Neuronal stem cell (in vitro differentiated cells): ENCODE measurements around the gene METAP1. TPM values are rescaled to one million over a fixed set of nuclear protein-coding genes. Genes with fewer than 3 reads are reported as not detected.

Experiments used
- DNase-seq: peaks from one replicate; pipeline ENCODE4 v3.0.0-alpha.2; 2013; ENCODE audit warnings: low spot score
- H2AFZ ChIP-seq: one replicate; pipeline ENCODE4 v1.6.1; 2013; ENCODE audit warnings: mild to moderate bottlenecking, low read length, inconsistent platforms
- H2AK5ac ChIP-seq: 2 replicates; pipeline ENCODE4 v1.6.1; 2013; ENCODE audit warnings: low read depth, mild to moderate bottlenecking, inconsistent platforms, low read length, moderate library complexity, mixed read lengths
- H2BK120ac ChIP-seq: 2 replicates; pipeline ENCODE4 v1.6.1; 2013; ENCODE audit warnings: low read depth, mild to moderate bottlenecking, inconsistent platforms, low read length, moderate library complexity, mixed read lengths
- H2BK12ac ChIP-seq: one replicate; pipeline ENCODE4 v1.6.1; 2013; ENCODE audit warnings: low read length, inconsistent platforms
- H2BK15ac ChIP-seq: 2 replicates; pipeline ENCODE4 v1.6.1; 2013; ENCODE audit warnings: mild to moderate bottlenecking, low read length, inconsistent platforms, mixed read lengths
- H2BK5ac ChIP-seq: one replicate; pipeline ENCODE4 v1.6.1; 2013; ENCODE audit warnings: inconsistent platforms, mild to moderate bottlenecking, low read length, moderate library complexity
- H3K14ac ChIP-seq: one replicate; pipeline ENCODE4 v1.6.1; 2013; ENCODE audit warnings: low read length, inconsistent platforms
- H3K18ac ChIP-seq: 2 replicates; pipeline ENCODE4 v1.6.1; 2013; ENCODE audit warnings: low read length, inconsistent platforms
- H3K23ac ChIP-seq: 2 replicates; pipeline ENCODE4 v1.6.1; 2013; ENCODE audit warnings: low read depth, mild to moderate bottlenecking, mixed read lengths, low read length, inconsistent platforms; ENCODE audit not compliant: poor library complexity
- H3K27ac ChIP-seq: replicated peaks from 3 replicates; pipeline ENCODE4 v1.5.1; 2013; ENCODE audit warnings: low read length, inconsistent platforms
- H3K27me3 ChIP-seq, 3 experiments: 2 replicates each; pipeline ENCODE4 v1.6.1; 2013; ENCODE audit warnings: low read length in 3 of 3, mild to moderate bottlenecking in 2 of 3, inconsistent platforms in 1 of 3, low read depth in 1 of 3, mixed read lengths in 1 of 3, moderate library complexity in 1 of 3; ENCODE audit not compliant: control insufficient read depth in 3 of 3, insufficient read depth in 3 of 3
- H3K36me3 ChIP-seq, 2 donors: replicated peaks in 1 of 2; 2 replicates each; pipeline ENCODE4 v1.6.1; 2013; ENCODE audit warnings: low read length in 2 of 2; ENCODE audit not compliant: control insufficient read depth in 2 of 2, insufficient read depth in 2 of 2
- H3K4ac ChIP-seq: 2 replicates; pipeline ENCODE4 v1.6.1; 2013; ENCODE audit warnings: inconsistent platforms, mild to moderate bottlenecking, low read length, moderate library complexity
- H3K4me1 ChIP-seq, 2 donors: 1 replicate in 1 of 2; 2 replicates in 1 of 2; pipeline ENCODE4 v1.6.1; 2013; ENCODE audit warnings: low read length in 2 of 2, low read depth in 1 of 2; ENCODE audit not compliant: control insufficient read depth in 2 of 2, insufficient read depth in 1 of 2
- H3K4me2 ChIP-seq: one replicate; pipeline ENCODE4 v1.6.1; 2013; ENCODE audit warnings: mild to moderate bottlenecking, low read length, inconsistent platforms; ENCODE audit not compliant: insufficient read depth, poor library complexity, severe bottlenecking
- H3K4me3 ChIP-seq, 2 donors: 2 replicates each; pipeline ENCODE4 v1.5.1; 2013; ENCODE audit warnings: low read length in 2 of 2, mild to moderate bottlenecking in 2 of 2, inconsistent platforms in 1 of 2, moderate library complexity in 1 of 2
- H3K79me1 ChIP-seq: one replicate; pipeline ENCODE4 v1.6.1; 2013; ENCODE audit warnings: low read depth, mild to moderate bottlenecking, inconsistent platforms, low read length, moderate library complexity
- H3K9ac ChIP-seq: one replicate; pipeline ENCODE4 v1.6.1; 2013; ENCODE audit warnings: mild to moderate bottlenecking, low read depth, low read length, inconsistent platforms; ENCODE audit not compliant: poor library complexity
- H3K9me3 ChIP-seq, 2 donors: replicated peaks in 1 of 2; 2 replicates each; pipeline versions ENCODE3 to v1.6.1; 2013; ENCODE audit warnings: low read length in 2 of 2, mild to moderate bottlenecking in 2 of 2, inconsistent platforms in 1 of 2, low read depth in 1 of 2, mixed read lengths in 1 of 2, moderate library complexity in 1 of 2; ENCODE audit not compliant: control insufficient read depth in 2 of 2, insufficient read depth in 1 of 2
- H4K8ac ChIP-seq: one replicate; pipeline ENCODE4 v1.6.1; 2013; ENCODE audit warnings: low read depth, mild to moderate bottlenecking, inconsistent platforms, low read length, moderate library complexity
- H4K91ac ChIP-seq: one replicate; pipeline ENCODE4 v1.6.1; 2013; ENCODE audit warnings: low read length, low read depth, mild to moderate bottlenecking, inconsistent platforms; ENCODE audit not compliant: poor library complexity
- WGBS, 2 donors: extraction: QIAGEN DNeasy Blood & Tissue Kit; methylation state at CpG; one replicate each; pipeline ENCODE4 v1.1.7; 2013; ENCODE audit warnings: missing lambda C conversion rate in 2 of 2, mixed read lengths in 1 of 2; ENCODE audit not compliant: insufficient read length in 2 of 2, insufficient replicate concordance in 1 of 2; ENCODE audit errors: extremely low coverage in 2 of 2; 5-methylcytosine and 5-hydroxymethylcytosine counted together
- polyA plus RNA-seq, 2 experiments: library from polyadenylated mRNA; stranded (reverse); fragments of 200-250 nt; gene quantifications; one replicate each; pipeline ENCODE4 v1.2.3, GENCODE V29; 2013

The METAP1 gene
- 39.0 TPM for polyA plus RNA-seq (2013, experiment 1 of 2)
- 38.7 TPM for polyA plus RNA-seq (2013, experiment 2 of 2)

- Histone ChIP-seq H4K91ac (no peak within 1 kb of the TSS), H3K36me3 (peaks cover 0 to 3% of the 10 kb centered on the region in 2 donors), H3K9me3 (no peaks in the 10 kb centered on the region), H3K27ac (peak within 1 kb of the TSS; percentile 96), H2AFZ (peak within 1 kb of the TSS; percentile 98), H3K14ac (peak within 1 kb of the TSS; percentile 97), H3K27me3 (no peaks in the 10 kb centered on the region), H3K18ac (peak within 1 kb of the TSS; percentile 99), H2BK12ac (no peak within 1 kb of the TSS), H3K4ac (peak within 1 kb of the TSS; percentile 5), H3K4me2 (peak within 1 kb of the TSS; percentile 56), H3K4me3 (peak within 1 kb of the TSS; percentile 97 to 100), H3K9ac (peak within 1 kb of the TSS; percentile 98), H2AK5ac (peak within 1 kb of the TSS; percentile 63), H2BK15ac (peak within 1 kb of the TSS; percentile 96), H3K4me1 (no peaks in the 10 kb centered on the region), H3K23ac (peak within 1 kb of the TSS; percentile 100), H2BK5ac (peak within 1 kb of the TSS; percentile 94), H2BK120ac (no peak within 1 kb of the TSS), H4K8ac (peak within 1 kb of the TSS; percentile 30), H3K79me1 (peaks cover 2% of the 10 kb centered on the region)
- no CpG with 5 or more reads among the region's 94 CpGs for WGBS, 2 donors
- DNase-seq: peak; percentile 91
Measured at GRCh38 chr4:98995183-98996055, at the start of gene METAP1. Gene METAP1 (plus strand): TSS chr4:98995721. CDS start chr4:98995754, 33 bp downstream.

- no peaks in the 10 kb centered on the region for H3K27me3 ChIP-seq
- H2BK12ac ChIP-seq: no peak overlapping the region
- no peak overlapping the region for H3K27ac ChIP-seq
- H3K79me1 ChIP-seq: no peaks in the 10 kb centered on the region
- no peak overlapping the region for H2BK5ac ChIP-seq
- H2AK5ac ChIP-seq: no peak overlapping the region
- H3K4me2 ChIP-seq: no peak overlapping the region
- H3K18ac ChIP-seq: no peak overlapping the region
- H2AFZ ChIP-seq: no peak overlapping the region
- H3K4me1 ChIP-seq: no peaks in the 10 kb centered on the region
- H3K4me3 ChIP-seq: no peak overlapping the region
- H4K8ac ChIP-seq: no peak overlapping the region
- no peak overlapping the region for H3K4ac ChIP-seq
- no peak overlapping the region for H2BK15ac ChIP-seq
- no peak overlapping the region for H3K14ac ChIP-seq
- H2BK120ac ChIP-seq: no peak overlapping the region
- H3K36me3 ChIP-seq: no peaks in the 10 kb centered on the region
- H4K91ac ChIP-seq: no peak overlapping the region
- no peak overlapping the region for H3K23ac ChIP-seq
- H3K9ac ChIP-seq: no peak overlapping the region
- no CpG with 5 or more reads among the region's 1 CpG for WGBS, 2 donors
- no peaks in the 10 kb centered on the region for H3K9me3 ChIP-seq
- DNase-seq: no peak
Measured at GRCh38 chr4:98946359-98946758, 49.2 kb upstream of the METAP1 start.

- H3K9me3 ChIP-seq: no peaks in the 10 kb centered on the region
- H3K23ac ChIP-seq: no peak overlapping the region
- H2BK12ac ChIP-seq: no peak overlapping the region
- no peak overlapping the region for H2BK15ac ChIP-seq
- DNase-seq: no peak
- H3K79me1 ChIP-seq: no peaks in the 10 kb centered on the region
- WGBS, 2 donors: no CpG with 5 or more reads among the region's 1 CpG
- H3K4me3 ChIP-seq: no peak overlapping the region
- H3K18ac ChIP-seq: no peak overlapping the region
- no peaks in the 10 kb centered on the region for H3K27me3 ChIP-seq
- H2BK5ac ChIP-seq: no peak overlapping the region
- no peak overlapping the region for H3K9ac ChIP-seq
- no peak overlapping the region for H2BK120ac ChIP-seq
- H3K4ac ChIP-seq: no peak overlapping the region
- no peak overlapping the region for H4K91ac ChIP-seq
- no peak overlapping the region for H2AK5ac ChIP-seq
- H3K4me1 ChIP-seq: no peaks in the 10 kb centered on the region
- H4K8ac ChIP-seq: no peak overlapping the region
- H3K14ac ChIP-seq: no peak overlapping the region
- no peak overlapping the region for H2AFZ ChIP-seq
- H3K27ac ChIP-seq: no peak overlapping the region
- no peak overlapping the region for H3K4me2 ChIP-seq
- no peaks in the 10 kb centered on the region for H3K36me3 ChIP-seq
Measured at GRCh38 chr4:98950925-98951324, 44.6 kb upstream of the METAP1 start.

GRCh38 chr4:98951710-98952109, 43.8 kb upstream of the METAP1 start:
- Histone ChIP-seq H3K14ac (no peak overlapping the region), H3K27ac (no peak overlapping the region), H3K4me3 (no peak overlapping the region), H3K18ac (no peak overlapping the region), H3K9ac (no peak overlapping the region), H3K23ac (no peak overlapping the region), H2BK5ac (no peak overlapping the region), H3K4me1 (no peaks in the 10 kb centered on the region), H3K79me1 (no peaks in the 10 kb centered on the region), H3K27me3 (no peaks in the 10 kb centered on the region), H3K36me3 (no peaks in the 10 kb centered on the region), H4K8ac (no peak overlapping the region), H2BK12ac (no peak overlapping the region), H3K4ac (no peak overlapping the region), H2BK120ac (no peak overlapping the region), H4K91ac (no peak overlapping the region), H3K4me2 (no peak overlapping the region), H2AK5ac (no peak overlapping the region), H2AFZ (no peak overlapping the region), H3K9me3 (no peaks in the 10 kb centered on the region), H2BK15ac (no peak overlapping the region)
- WGBS, 2 donors: no CpG with 5 or more reads among the region's 3 CpGs
- DNase-seq: no peak
